ENCODE measurements around the gene HMGN3. TPM values are rescaled to one million over a fixed set of nuclear protein-coding genes. Genes with fewer than 3 reads are reported as not detected.

HMGN3 gene
- total RNA-seq, 1 donor from 2014 or later, result 98.2 TPM

DNA sequence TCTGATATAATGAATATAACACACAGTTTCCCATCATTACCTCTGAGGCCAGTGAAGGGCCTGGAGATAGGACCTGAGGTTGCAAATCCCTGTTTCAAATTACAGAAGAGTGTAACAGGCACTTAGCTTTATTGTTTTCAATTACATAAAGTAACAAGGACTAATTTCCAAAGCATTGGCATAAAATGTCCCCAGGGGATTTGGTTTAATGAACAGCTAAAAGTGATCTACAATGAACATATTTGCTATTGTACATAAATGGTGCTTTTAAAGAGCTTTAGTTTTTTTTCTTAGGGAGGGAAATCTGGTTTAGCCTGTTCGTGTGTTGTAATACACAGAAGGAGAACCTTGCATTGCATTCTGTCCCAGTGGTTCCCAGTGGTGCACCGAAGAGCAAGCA, 54.4 kb downstream of the HMGN3 start:
- no peaks in the 10 kb centered on the region for H3K27me3 Mint-ChIP-seq (ENCODE audit: unreplicated experiment)
- no peaks in the 10 kb centered on the region for H3K4me1 Mint-ChIP-seq (ENCODE audit: unreplicated experiment)
- no peak overlapping the region for H3K4me3 Mint-ChIP-seq (ENCODE audit: unreplicated experiment)
- no peak overlapping the region for H3K27ac Mint-ChIP-seq (ENCODE audit: unreplicated experiment)
- H3K9me3 Mint-ChIP-seq (ENCODE audit: unreplicated experiment), result no peaks in the 10 kb centered on the region
- no peak for DNase-seq (ENCODE audit: low spot score)
- no peaks in the 10 kb centered on the region for H3K36me3 Mint-ChIP-seq (ENCODE audit: low read depth, unreplicated experiment)
- TF ChIP-seq, protein P1, sequence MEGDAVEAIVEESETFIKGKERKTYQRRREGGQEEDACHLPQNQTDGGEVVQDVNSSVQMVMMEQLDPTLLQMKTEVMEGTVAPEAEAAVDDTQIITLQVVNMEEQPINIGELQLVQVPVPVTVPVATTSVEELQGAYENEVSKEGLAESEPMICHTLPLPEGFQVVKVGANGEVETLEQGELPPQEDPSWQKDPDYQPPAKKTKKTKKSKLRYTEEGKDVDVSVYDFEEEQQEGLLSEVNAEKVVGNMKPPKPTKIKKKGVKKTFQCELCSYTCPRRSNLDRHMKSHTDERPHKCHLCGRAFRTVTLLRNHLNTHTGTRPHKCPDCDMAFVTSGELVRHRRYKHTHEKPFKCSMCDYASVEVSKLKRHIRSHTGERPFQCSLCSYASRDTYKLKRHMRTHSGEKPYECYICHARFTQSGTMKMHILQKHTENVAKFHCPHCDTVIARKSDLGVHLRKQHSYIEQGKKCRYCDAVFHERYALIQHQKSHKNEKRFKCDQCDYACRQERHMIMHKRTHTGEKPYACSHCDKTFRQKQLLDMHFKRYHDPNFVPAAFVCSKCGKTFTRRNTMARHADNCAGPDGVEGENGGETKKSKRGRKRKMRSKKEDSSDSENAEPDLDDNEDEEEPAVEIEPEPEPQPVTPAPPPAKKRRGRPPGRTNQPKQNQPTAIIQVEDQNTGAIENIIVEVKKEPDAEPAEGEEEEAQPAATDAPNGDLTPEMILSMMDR (IDR thresholded peaks at IDR 0.05; ENCODE audit: unreplicated experiment), result no peak

DNA sequence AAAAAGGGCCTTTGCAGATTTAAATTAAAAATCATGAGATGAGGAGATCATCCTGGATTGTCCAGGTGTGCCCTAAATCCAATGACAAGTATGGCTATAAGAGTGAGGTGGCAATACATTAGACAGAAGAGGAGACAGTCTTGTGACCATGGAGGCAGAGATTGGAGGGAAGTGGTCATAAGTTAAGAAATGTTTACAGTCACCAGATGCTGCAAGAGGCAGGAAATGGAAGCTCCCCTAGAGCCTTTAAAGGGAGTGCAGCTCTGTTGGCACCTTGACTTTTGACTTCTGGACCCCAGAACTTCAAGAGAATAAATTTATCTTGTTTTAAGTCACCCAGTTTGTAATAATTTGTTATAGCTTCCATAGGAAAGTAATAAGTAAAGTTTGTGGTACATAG, 61.1 kb downstream of the HMGN3 start:
- no peak for DNase-seq (ENCODE audit: low spot score)
- H3K4me3 Mint-ChIP-seq (ENCODE audit: unreplicated experiment), result no peak overlapping the region
- no peaks in the 10 kb centered on the region for H3K36me3 Mint-ChIP-seq (ENCODE audit: low read depth, unreplicated experiment)
- TF ChIP-seq, protein P1 (IDR thresholded peaks at IDR 0.05; ENCODE audit: unreplicated experiment), result no peak
- H3K27me3 Mint-ChIP-seq (ENCODE audit: unreplicated experiment), result no peaks in the 10 kb centered on the region
- no peaks in the 10 kb centered on the region for H3K4me1 Mint-ChIP-seq (ENCODE audit: unreplicated experiment)
- H3K27ac Mint-ChIP-seq (ENCODE audit: unreplicated experiment), result no peak overlapping the region
- no peaks in the 10 kb centered on the region for H3K9me3 Mint-ChIP-seq (ENCODE audit: unreplicated experiment)

GRCh38 chr6:79170959-79171358, 63.5 kb downstream of the HMGN3 start:
- TF ChIP-seq, protein P1 (IDR thresholded peaks at IDR 0.05; ENCODE audit: unreplicated experiment), result no peak
- Mint-ChIP-seq H3K9me3 (ENCODE audit: unreplicated experiment) (no peaks in the 10 kb centered on the region), H3K27ac (ENCODE audit: unreplicated experiment) (no peak overlapping the region), H3K27me3 (ENCODE audit: unreplicated experiment) (no peaks in the 10 kb centered on the region), H3K36me3 (ENCODE audit: low read depth, unreplicated experiment) (no peaks in the 10 kb centered on the region), H3K4me1 (ENCODE audit: unreplicated experiment) (no peaks in the 10 kb centered on the region), H3K4me3 (ENCODE audit: unreplicated experiment) (no peak overlapping the region)
- DNase-seq (ENCODE audit: low spot score), result no peak

- Mint-ChIP-seq H3K4me1 (ENCODE audit: unreplicated experiment) (no peaks in the 10 kb centered on the region), H3K4me3 (ENCODE audit: unreplicated experiment) (no peak overlapping the region), H3K36me3 (ENCODE audit: low read depth, unreplicated experiment) (no peaks in the 10 kb centered on the region), H3K9me3 (ENCODE audit: unreplicated experiment) (no peaks in the 10 kb centered on the region), H3K27me3 (ENCODE audit: unreplicated experiment) (no peaks in the 10 kb centered on the region), H3K27ac (ENCODE audit: unreplicated experiment) (no peak overlapping the region)
- DNase-seq (ENCODE audit: low spot score), result no peak
- TF ChIP-seq, protein P1 (IDR thresholded peaks at IDR 0.05; ENCODE audit: unreplicated experiment), result no peak
Observed at GRCh38 chr6:79170431-79170830, 64.1 kb downstream of the HMGN3 start.

GRCh38 chr6:79168695-79168980, 65.8 kb downstream of the HMGN3 start:
- TF ChIP-seq, protein P1 (IDR thresholded peaks at IDR 0.05; ENCODE audit: unreplicated experiment), result no peak
- no peak overlapping the region for H3K4me3 Mint-ChIP-seq (ENCODE audit: unreplicated experiment)
- DNase-seq (ENCODE audit: low spot score), result no peak
- H3K4me1 Mint-ChIP-seq (ENCODE audit: unreplicated experiment), result no peaks in the 10 kb centered on the region
- no peaks in the 10 kb centered on the region for H3K36me3 Mint-ChIP-seq (ENCODE audit: low read depth, unreplicated experiment)
- no peaks in the 10 kb centered on the region for H3K9me3 Mint-ChIP-seq (ENCODE audit: unreplicated experiment)
- no peaks in the 10 kb centered on the region for H3K27me3 Mint-ChIP-seq (ENCODE audit: unreplicated experiment)
- H3K27ac Mint-ChIP-seq (ENCODE audit: unreplicated experiment), result no peak overlapping the region
